HG02610 (cell line): Measurements from ENCODE around the gene ZNF850.

Source experiments
- ATAC-seq: cut with Tn5 transposase; IDR thresholded peaks from one replicate; pipeline ENCODE4 v1.9.1; 2021; ENCODE audit warnings: mild to moderate bottlenecking, moderate library complexity; ENCODE audit not compliant: unreplicated experiment

The ZNF850 gene

DNA sequence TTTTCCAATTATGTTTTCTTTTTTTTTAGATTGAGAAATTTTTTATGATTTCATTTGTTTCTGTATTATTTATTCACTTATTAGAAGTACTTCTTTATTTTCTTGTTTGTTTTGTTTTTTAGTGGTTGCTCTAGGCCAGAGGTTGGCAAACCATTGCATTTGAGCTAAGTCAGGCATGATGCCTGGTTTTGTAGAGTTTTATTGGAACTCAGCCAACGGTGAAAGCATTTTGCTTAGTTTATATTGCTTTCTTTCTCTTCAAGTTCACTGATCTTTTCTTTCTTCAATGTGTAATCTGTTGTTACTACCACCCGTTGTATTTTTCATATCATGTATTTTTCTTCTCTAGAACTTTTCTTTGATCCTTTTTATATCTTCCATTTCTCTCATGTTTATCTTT lies 65.5 kb downstream of the ZNF850 start:
- ATAC-seq = no peak

DNA sequence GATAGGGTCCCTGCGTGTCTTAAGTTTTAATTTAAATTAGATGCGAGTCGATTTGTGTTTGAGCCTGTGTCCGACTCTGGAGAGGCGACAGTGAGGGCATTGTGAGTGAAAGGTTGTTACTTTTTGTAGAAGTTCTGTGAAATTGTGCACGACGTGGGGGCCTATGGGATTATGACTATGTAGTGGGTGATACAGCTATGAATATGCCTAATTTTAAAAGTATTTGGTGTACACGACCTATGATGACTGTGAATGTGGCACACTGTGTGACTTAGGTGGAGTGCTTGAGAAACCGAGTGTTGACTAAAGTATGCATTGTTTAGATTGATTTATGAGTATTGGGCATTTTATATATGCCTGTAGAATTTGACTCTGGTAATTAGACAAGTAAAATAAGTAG lies 84.5 kb downstream of the ZNF850 start:
- ATAC-seq = no peak

DNA sequence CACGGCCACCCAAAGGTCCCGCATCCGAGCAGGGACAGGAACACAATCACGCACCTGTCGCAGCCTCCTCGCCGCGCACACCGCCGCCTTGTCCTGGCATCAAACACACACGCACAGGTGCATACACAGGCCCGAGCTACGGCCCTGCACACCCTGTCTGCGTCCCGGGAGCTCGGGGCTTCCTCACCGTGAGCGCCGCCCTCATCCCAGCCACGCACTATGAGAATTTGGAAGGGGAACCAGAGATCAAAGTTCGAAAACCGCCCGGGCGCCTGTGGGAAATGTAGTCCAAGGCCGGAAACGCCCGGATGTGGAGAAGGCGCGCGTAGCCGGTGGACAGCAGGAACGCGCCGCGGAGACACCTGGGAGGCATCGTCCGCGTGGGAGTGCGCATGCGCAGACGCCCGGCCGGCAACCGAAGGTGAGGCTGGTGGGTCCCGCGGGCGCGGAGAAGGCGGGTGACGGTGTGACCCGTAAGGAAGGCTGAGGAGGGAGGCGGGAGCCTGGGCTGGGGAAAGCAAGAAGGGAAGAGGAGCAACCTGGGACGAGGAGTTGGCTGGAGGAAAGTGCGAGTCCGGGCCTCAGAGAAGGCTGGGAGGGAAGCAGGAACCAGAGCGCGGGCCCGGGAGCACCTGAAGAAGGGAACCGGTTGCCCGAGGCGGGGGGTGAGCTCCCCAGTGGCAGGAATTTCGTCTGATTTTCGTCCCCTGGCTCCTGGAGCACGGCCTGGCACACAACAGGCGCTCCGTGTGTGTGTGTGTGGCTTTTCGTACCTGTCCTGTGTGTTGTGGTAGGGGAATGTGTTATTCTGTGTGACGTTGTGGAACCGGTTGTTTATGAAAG lies 85.2 kb downstream of the ZNF850 start, which contains the start of gene ZNF567:
ZNF567 (plus strand) TSS at position 399 of the 843 bp plus-strand sequence. CDS start 7,256 bp downstream, outside the sequence.
- peak; percentile 84 for ATAC-seq

DNA sequence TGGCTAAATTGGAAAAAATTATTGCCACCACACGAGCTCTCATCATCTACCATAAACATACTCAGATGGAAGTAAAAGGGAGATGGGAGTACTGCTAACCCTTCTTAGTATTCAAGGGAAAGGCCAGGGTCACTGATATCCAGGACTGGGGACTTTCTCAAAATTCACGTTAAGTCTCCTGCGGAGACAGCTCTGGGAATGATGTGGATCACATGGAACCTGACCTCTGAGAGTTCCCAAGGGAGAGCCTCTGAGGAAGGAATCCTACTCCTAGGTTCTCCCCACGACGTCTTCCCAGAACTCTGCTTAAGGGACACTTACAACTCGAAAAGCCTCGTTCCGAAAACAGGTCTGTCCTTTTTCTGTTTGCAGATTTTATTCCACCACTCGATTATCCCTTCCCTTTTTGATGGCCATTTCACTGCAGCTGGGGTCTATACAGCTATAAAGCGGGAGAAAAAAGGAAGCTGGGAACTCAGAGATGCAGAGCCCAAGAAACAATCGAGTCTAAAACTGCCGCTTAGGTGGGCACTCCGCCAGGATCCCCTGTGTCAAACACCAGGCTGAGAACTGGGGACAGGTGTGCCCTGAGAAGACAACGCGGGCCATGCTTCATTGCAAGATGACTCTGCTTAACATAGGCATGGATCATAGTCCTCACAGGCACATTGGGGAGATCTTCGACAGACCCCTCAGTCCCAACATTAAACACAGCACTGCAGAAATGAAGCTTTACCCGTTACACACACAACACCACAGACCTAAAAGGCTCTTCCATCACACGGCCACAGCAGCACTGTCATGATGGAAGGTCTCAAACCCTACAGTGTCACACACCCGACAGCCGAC lies 86.0 kb downstream of the ZNF850 start:
- peak; percentile 17 for ATAC-seq

DNA sequence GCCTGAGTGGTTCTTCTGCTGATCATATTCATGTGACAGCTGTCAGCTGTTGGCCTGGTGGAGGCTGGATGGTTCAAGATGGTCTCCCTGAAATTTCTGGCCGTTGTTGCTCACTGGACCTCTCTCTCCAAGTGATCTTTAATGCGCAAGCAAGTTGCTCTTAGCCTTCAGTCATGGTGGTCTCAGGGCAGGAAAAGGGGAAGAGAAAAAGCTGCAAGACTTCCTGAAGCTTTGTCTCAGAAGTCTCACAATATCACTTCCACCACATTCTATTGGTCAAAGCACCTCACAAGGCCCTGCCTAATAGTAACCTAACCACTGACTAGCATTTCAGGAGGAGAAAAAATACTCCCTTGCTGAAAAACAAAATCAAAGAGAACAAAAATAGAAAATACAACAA lies 86.8 kb downstream of the ZNF850 start:
- no peak for ATAC-seq

DNA sequence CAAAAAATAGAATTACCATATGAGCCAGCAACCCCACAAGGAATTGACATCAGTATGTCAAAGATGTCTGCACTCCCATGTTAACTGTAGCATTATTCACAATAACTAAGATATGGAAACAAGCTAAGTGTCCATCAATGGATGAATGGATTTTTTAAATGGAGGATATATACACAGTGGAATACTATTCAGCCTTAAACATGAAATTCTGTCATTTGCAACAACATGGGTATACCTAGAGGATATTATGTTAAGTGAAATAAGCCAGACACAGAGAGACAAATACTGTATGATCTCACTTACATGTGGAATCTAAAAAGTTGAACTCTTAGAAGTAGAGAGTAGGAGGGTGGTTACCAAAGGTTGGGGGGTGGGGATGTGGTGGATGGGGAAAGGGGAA lies 93.2 kb downstream of the ZNF850 start:
- no peak for ATAC-seq

DNA sequence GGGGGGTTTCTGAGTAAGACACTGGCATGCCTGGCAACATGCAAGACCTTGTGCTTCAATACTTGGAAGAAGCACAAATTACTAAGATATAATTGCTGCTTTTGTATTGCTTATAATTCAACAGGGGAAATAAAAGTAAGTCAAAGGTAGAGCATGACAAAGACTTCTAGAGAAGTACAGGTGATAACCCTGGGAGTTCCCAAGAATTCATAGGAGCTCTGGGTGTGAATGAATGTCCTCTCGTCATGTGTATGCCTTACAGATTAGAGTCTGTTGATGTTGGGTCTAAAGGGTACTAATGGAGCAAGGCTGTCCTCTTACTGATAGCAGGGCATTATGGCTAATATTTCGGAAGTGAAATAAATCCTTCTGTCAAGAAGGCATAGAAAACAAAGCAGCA lies 98.4 kb downstream of the ZNF850 start:
- ATAC-seq = no peak

DNA sequence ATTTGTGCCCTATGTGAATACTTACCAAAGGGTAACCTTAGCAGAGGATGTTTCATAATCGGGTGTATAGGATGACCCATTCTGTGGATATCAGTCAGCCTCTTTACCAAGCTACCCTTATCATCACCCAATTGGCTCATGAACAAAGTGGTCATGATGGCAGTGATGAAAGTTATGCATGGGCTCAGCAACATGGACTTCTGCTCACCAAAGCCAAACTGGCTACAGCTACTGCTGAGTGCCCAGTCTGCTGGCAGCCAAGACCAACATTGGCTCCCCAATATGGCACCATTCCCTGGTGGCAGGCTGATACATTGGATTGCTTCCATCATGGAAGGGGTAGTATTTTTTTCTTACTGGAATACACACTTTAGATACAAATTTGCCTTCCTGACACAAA lies 100.2 kb downstream of the ZNF850 start:
- no peak for ATAC-seq

DNA sequence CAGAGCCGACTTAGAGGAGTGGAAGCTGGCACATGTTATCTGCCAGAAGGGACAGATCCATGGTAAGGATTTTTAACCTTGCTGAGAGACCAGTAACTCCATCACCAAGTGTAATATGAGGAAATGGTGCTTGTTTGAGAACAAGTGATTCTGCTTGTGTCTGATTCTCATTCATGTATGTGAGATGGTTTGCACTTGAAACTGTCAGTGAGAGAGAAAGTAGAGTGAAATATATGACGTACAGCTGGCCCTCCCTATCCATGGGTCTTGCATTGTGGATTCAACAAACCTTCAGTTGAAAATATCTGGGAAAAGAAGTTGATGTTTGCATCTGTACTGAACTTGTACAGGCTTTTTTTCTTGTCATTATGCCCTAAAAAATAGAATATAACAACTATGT lies 104.0 kb downstream of the ZNF850 start:
- no peak for ATAC-seq

DNA sequence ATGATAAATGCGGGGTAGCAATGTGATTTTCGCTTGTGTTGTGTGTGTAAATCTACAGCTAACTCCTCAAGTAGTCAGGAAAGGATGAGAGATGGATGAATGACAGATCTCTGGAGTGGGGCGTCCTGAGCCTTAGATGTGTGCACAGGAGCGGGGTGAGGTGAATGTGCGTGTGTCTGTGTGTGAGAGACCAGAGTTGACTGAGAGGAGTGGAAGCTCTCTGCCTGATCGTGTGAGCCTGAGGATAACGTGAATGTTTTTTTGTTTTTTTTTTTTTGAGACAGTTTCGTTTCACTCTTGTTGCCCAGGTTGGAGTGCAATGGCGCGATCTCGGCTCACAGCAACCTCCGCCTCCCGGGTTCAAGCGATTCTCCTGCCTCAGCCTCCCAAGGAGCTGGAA lies 106.8 kb downstream of the ZNF850 start:
- ATAC-seq = no peak
